ENCODE results near the gene MYLK.
"Not testable (repeated sequence)": the region's sequence is repeated elsewhere in the genome, so short reads cannot be mapped to it uniquely, and the experiment has no call there.

Gene MYLK

GRCh38 chr3:123618076-123618708 lies 265.9 kb downstream of the MYLK start:
- no peak for DNase-seq

- DNase-seq, result no peak
These were observed 267.5 kb downstream of the MYLK start for GRCh38 chr3:123616593-123616992.

- DNase-seq, result no peak
These were observed 270.6 kb downstream of the MYLK start for GRCh38 chr3:123613543-123613942.

GRCh38 chr3:123611674-123612073 lies 272.5 kb downstream of the MYLK start:
- DNase-seq, result not testable (repeated sequence)

GRCh38 chr3:123611082-123611481 lies 273.1 kb downstream of the MYLK start:
- no peak for DNase-seq

- DNase-seq, result peak; percentile 44
These were observed 273.8 kb downstream of the MYLK start for GRCh38 chr3:123610331-123610730.

- DNase-seq, result no peak
These were observed 275.1 kb downstream of the MYLK start for GRCh38 chr3:123609063-123609462.

- DNase-seq, result no peak
These were observed 275.7 kb downstream of the MYLK start for GRCh38 chr3:123608263-123608937.

- no peak for DNase-seq
These were observed 277.6 kb downstream of the MYLK start for GRCh38 chr3:123606527-123606926.

- DNase-seq, result no peak
These were observed 278.3 kb downstream of the MYLK start for GRCh38 chr3:123605789-123606234.

- not testable (repeated sequence) for DNase-seq
These were observed 281.0 kb downstream of the MYLK start for GRCh38 chr3:123603153-123603552.

GRCh38 chr3:123602325-123602724 lies 281.8 kb downstream of the MYLK start:
- no peak for DNase-seq

GRCh38 chr3:123600863-123601262 lies 283.3 kb downstream of the MYLK start:
- not testable (repeated sequence) for DNase-seq

GRCh38 chr3:123597561-123597960 lies 286.6 kb downstream of the MYLK start:
- no peak for DNase-seq

GRCh38 chr3:123595396-123596180 lies 288.5 kb downstream of the MYLK start:
- no peak for DNase-seq

GRCh38 chr3:123593381-123593780 lies 290.8 kb downstream of the MYLK start:
- no peak for DNase-seq

GRCh38 chr3:123590685-123591450 lies 293.3 kb downstream of the MYLK start:
- no peak for DNase-seq

GRCh38 chr3:123587401-123587800 lies 296.7 kb downstream of the MYLK start:
- no peak for DNase-seq

- no peak for DNase-seq
These were observed 297.2 kb downstream of the MYLK start for GRCh38 chr3:123586968-123587367.

- DNase-seq, result peak; percentile 88
These were observed 298.0 kb downstream of the MYLK start for GRCh38 chr3:123586131-123586530.

GRCh38 chr3:123584988-123585937 lies 298.9 kb downstream of the MYLK start, which contains the start of gene HACD2:
Gene HACD2, minus strand, starts transcription at chr3:123585053. Its CDS starts 26 bp downstream, at chr3:123585027.
- DNase-seq, result peak; percentile 100

All from NCI-H1105 treated with DMSO at 0.1 percent for 48 hours (cell line).